ENCODE data around the gene ATG9A.

- TF ChIP-seq, protein P1, sequence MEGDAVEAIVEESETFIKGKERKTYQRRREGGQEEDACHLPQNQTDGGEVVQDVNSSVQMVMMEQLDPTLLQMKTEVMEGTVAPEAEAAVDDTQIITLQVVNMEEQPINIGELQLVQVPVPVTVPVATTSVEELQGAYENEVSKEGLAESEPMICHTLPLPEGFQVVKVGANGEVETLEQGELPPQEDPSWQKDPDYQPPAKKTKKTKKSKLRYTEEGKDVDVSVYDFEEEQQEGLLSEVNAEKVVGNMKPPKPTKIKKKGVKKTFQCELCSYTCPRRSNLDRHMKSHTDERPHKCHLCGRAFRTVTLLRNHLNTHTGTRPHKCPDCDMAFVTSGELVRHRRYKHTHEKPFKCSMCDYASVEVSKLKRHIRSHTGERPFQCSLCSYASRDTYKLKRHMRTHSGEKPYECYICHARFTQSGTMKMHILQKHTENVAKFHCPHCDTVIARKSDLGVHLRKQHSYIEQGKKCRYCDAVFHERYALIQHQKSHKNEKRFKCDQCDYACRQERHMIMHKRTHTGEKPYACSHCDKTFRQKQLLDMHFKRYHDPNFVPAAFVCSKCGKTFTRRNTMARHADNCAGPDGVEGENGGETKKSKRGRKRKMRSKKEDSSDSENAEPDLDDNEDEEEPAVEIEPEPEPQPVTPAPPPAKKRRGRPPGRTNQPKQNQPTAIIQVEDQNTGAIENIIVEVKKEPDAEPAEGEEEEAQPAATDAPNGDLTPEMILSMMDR (conservative IDR thresholded peaks at IDR 0.05; ENCODE audit: low read length), result no peak
- TF ChIP-seq EZH2phosphoT487 (IDR thresholded peaks at IDR 0.05; ENCODE audit: borderline replicate concordance), result no peak
Measured at GRCh38 chr2:219219784-219220532, 9.5 kb downstream of the ATG9A start.
